K562 (cell line): ENCODE measurements around the gene FTSJ3. TPM values are rescaled to one million over a fixed set of nuclear protein-coding genes. Genes with fewer than 3 reads are reported as not detected.

ENCODE experiments used
- ASH1L ChIP-seq: fragments of 450-650 bp; IDR thresholded peaks from 2 replicates; pipeline ENCODE4 v1.6.1; 2018; ENCODE audit warnings: borderline replicate concordance, mild to moderate bottlenecking, low read depth; ENCODE audit not compliant: partially characterized antibody
- CBFB ChIP-seq: sonication (generic); formaldehyde crosslinking; IDR thresholded peaks from 2 replicates; pipeline ENCODE4 v1.4.0; 2020; ENCODE audit warnings: mild to moderate bottlenecking, missing genetic modification reagents
- E2F3 ChIP-seq: fragments of 250-450 bp; sonication (Bioruptor Pico); IDR thresholded peaks from 2 replicates; pipeline ENCODE4 v1.4.0; 2020; ENCODE audit warnings: mild to moderate bottlenecking
- ESRRA ChIP-seq: fragments of 450-650 bp; IDR thresholded peaks from 2 replicates; pipeline ENCODE4 v1.6.1; 2014; ENCODE audit warnings: low read depth, mild to moderate bottlenecking, moderate library complexity, borderline replicate concordance
- MAZ ChIP-seq, 2 experiments: fragments of 450-650 bp in 1 of 2; sonication (generic) in 1 of 2; formaldehyde crosslinking; IDR thresholded peaks in 1 of 2; conservative IDR thresholded peaks in 1 of 2; 2 replicates each; pipeline versions ENCODE4 v1.4.0 to v1.5.0; 2020; ENCODE audit warnings: mild to moderate bottlenecking in 1 of 2, missing genetic modification reagents in 1 of 2
- PHF20 ChIP-seq: fragments of 450-650 bp; IDR thresholded peaks from 2 replicates; pipeline ENCODE4 v1.6.1; 2018; ENCODE audit not compliant: partially characterized antibody
- TOE1 ChIP-seq, 2 experiments: fragments of 450-650 bp in 1 of 2; sonication (generic) in 1 of 2; formaldehyde crosslinking in 1 of 2; IDR thresholded peaks; 2 replicates each; pipeline versions ENCODE4 v1.7.1 to v1.8.0; 2016 to 2022; ENCODE audit warnings: borderline replicate concordance in 2 of 2, mild to moderate bottlenecking in 2 of 2, antibody characterized with exemption in 1 of 2, inconsistent platforms in 1 of 2, low read depth in 1 of 2, missing genetic modification reagents in 1 of 2, moderate library complexity in 1 of 2
- TRIM24 ChIP-seq, 2 experiments: fragments of 450-650 bp; IDR thresholded peaks; 2 replicates each; pipeline ENCODE4 v1.6.1; 2016
- ZBTB17 ChIP-seq: fragments of 450-650 bp; formaldehyde crosslinking; IDR thresholded peaks from 2 replicates; pipeline ENCODE4 v1.4.0; 2020; ENCODE audit warnings: mild to moderate bottlenecking
- ZNF324 ChIP-seq: fragments of 250-450 bp; sonication (Bioruptor Pico); IDR thresholded peaks from 2 replicates; pipeline ENCODE4 v1.4.0; 2020; ENCODE audit warnings: mild to moderate bottlenecking
- ZNF589 ChIP-seq: fragments of 200-800 bp; sonication (Bioruptor generic); IDR thresholded peaks from 2 replicates; pipeline ENCODE4 v1.6.1; 2016; ENCODE audit warnings: low read depth, missing genetic modification characterization, missing compliant biosample characterization
- polyA plus RNA-seq, 8 experiments: library from polyadenylated mRNA; depleted of rRNA in 4 of 8; stranded (reverse) in 5 of 8; unstranded in 3 of 8; fragments of >200 nt; fragmentation: Nextera tagmentation in 2 of 8; fragmentation: Illumina TruSeq in 1 of 8; extraction: Ambion mirVana in 2 of 8; extraction: Trizol in 1 of 8; gene quantifications; 2 replicates each; pipeline versions ENCODE4 v1.2.1 to v1.2.3, GENCODE V29; 2011 to 2014; ENCODE audit warnings: inconsistent platforms in 1 of 8, missing spikeins in 1 of 8
- total RNA-seq, 7 experiments: library from RNA; depleted of rRNA in 6 of 7; stranded (reverse); fragments of >200 nt in 6 of 7; fragmentation: Illumina TruSeq in 2 of 7; extraction: Trizol in 2 of 7; gene quantifications; 2 replicates each; pipeline versions ENCODE4 v1.2.1 to v1.2.3, GENCODE V29; 2011 to 2021; ENCODE audit warnings: low replicate concordance in 1 of 7
- TF ChIP-seq, protein P1 (sequence below), 3 experiments: fragments of 200-800 bp in 1 of 3; fragments of 250-450 bp in 1 of 3; fragments of 450-650 bp in 1 of 3; sonication (Bioruptor Pico) in 1 of 3; sonication (Bioruptor generic) in 1 of 3; formaldehyde crosslinking in 1 of 3; IDR thresholded peaks; 2 replicates each; pipeline versions ENCODE4 v1.6.1 to v1.8.0; 2016 to 2022; ENCODE audit warnings: mild to moderate bottlenecking in 2 of 3, missing genetic modification characterization in 2 of 3, missing compliant biosample characterization in 1 of 3, moderate library complexity in 1 of 3
- TF ChIP-seq, protein P2 (sequence below), 2 experiments: fragments of 450-650 bp in 1 of 2; sonication (generic) in 1 of 2; formaldehyde crosslinking; conservative IDR thresholded peaks; 2 replicates each; pipeline versions ENCODE4 v1.4.0 to v1.8.1; 2020 to 2022; ENCODE audit warnings: mild to moderate bottlenecking in 1 of 2, missing genetic modification reagents in 1 of 2
- TF ChIP-seq, protein P3 (sequence below): fragments of 450-650 bp; formaldehyde crosslinking; conservative IDR thresholded peaks from 2 replicates; pipeline ENCODE4 v1.4.0; 2022; ENCODE audit warnings: mild to moderate bottlenecking, missing genetic modification characterization
- TF ChIP-seq, protein P4 (sequence below): fragments of 250-450 bp; sonication (Bioruptor Pico); IDR thresholded peaks from 2 replicates; pipeline ENCODE4 v1.4.0; 2020; ENCODE audit warnings: mild to moderate bottlenecking

Gene FTSJ3
- total and polyA plus RNA-seq, 9 of the 15 experiments (the other 6 are each of a cell fraction or from before 2014, with no cell fraction given) = 18.0 to 65.6 (median 52.4) TPM

DNA sequence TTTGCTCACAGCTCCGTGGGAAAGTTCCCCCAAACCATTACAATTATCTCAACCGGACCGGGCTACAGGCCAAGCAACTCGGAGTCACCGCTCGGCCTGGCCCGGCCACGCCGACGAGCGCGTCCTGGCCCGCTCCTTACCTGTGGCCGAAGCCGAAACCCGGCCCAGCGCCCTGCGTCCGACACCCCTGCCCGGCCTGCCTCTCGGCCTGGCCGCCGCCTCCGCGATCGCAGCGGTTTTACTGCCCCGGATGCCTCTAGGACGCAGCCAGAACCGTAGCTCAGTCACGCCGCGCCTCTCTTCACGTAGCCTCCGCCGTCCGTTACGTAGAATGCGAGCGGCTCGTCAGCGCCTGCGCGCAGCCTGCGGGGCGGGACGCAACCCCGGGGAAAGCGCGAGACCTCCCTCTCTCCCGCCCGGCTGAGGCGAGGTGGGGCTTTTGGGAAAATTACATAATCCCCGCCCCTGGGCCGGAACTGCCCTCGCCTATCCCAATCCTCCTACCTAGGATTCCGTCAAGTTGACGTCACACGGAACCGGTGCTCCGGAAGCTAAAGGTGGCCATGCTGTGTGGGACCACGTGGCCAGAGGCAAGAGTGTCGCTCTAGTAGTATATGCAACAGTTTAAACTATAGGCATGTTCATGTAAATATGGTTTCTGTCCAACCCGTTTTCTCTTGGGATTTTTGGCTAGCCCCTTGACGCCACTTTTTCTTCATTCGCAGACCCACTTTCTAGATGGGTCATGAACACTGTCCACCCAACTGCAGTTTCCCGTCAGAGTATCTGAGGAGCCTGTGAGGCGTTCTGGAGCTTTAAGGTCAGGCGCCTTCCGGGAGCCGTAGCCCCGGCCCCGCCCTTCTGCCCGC is 54.0 kb downstream of the FTSJ3 start, which contains the start of gene CCDC47 (continued):
- peak; percentile 80; the same call in 1 of the 2 replicates for TF ChIP-seq TOE1 (IDR thresholded peaks at IDR 0.05; ENCODE audit: borderline replicate concordance)
- 0 out of 2 replicates have a peak, but pooled peaks have one; percentile 52 for TF ChIP-seq TOE1 (CRISPR knock-in tag; IDR thresholded peaks at IDR 0.05; ENCODE audit: borderline replicate concordance, low read depth)
- TF ChIP-seq ZNF324 (CRISPR knock-in tag) = peak; percentile 29; the same call in 1 of the 2 replicates
- peak; percentile 57; the same call in 1 of the 2 replicates for TF ChIP-seq CBFB (CRISPR knock-in tag)
- TF ChIP-seq, protein P1, sequence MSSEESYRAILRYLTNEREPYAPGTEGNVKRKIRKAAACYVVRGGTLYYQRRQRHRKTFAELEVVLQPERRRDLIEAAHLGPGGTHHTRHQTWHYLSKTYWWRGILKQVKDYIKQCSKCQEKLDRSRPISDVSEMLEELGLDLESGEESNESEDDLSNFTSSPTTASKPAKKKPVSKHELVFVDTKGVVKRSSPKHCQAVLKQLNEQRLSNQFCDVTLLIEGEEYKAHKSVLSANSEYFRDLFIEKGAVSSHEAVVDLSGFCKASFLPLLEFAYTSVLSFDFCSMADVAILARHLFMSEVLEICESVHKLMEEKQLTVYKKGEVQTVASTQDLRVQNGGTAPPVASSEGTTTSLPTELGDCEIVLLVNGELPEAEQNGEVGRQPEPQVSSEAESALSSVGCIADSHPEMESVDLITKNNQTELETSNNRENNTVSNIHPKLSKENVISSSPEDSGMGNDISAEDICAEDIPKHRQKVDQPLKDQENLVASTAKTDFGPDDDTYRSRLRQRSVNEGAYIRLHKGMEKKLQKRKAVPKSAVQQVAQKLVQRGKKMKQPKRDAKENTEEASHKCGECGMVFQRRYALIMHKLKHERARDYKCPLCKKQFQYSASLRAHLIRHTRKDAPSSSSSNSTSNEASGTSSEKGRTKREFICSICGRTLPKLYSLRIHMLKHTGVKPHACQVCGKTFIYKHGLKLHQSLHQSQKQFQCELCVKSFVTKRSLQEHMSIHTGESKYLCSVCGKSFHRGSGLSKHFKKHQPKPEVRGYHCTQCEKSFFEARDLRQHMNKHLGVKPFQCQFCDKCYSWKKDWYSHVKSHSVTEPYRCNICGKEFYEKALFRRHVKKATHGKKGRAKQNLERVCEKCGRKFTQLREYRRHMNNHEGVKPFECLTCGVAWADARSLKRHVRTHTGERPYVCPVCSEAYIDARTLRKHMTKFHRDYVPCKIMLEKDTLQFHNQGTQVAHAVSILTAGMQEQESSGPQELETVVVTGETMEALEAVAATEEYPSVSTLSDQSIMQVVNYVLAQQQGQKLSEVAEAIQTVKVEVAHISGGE (CRISPR knock-in tag; IDR thresholded peaks at IDR 0.05) = peak in 2 of 3 experiments; percentile 48 to 86; a peak in 3 of 6 replicates
- peak; percentile 90 for TF ChIP-seq ZNF589 (CRISPR knock-in tag)
- TF ChIP-seq ASH1L = peak; percentile 27
- TF ChIP-seq, protein P2, sequence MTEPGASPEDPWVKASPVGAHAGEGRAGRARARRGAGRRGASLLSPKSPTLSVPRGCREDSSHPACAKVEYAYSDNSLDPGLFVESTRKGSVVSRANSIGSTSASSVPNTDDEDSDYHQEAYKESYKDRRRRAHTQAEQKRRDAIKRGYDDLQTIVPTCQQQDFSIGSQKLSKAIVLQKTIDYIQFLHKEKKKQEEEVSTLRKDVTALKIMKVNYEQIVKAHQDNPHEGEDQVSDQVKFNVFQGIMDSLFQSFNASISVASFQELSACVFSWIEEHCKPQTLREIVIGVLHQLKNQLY (CRISPR knock-in tag; conservative IDR thresholded peaks at IDR 0.05) = peak in 1 of 2 experiments; percentile 79; a peak in 1 of 4 replicates
- TF ChIP-seq PHF20 = peak; percentile 93
- TF ChIP-seq, protein P3, sequence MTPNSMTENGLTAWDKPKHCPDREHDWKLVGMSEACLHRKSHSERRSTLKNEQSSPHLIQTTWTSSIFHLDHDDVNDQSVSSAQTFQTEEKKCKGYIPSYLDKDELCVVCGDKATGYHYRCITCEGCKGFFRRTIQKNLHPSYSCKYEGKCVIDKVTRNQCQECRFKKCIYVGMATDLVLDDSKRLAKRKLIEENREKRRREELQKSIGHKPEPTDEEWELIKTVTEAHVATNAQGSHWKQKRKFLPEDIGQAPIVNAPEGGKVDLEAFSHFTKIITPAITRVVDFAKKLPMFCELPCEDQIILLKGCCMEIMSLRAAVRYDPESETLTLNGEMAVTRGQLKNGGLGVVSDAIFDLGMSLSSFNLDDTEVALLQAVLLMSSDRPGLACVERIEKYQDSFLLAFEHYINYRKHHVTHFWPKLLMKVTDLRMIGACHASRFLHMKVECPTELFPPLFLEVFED (CRISPR knock-in tag) = peak; percentile 66; the same call in 1 of the 2 replicates
- TF ChIP-seq ESRRA = peak; percentile 67
- TF ChIP-seq MAZ (CRISPR knock-in tag; conservative IDR thresholded peaks at IDR 0.05 in 1 of 2, IDR thresholded peaks at IDR 0.05 in 1 of 2) = peak; percentile 56 to 80; a peak in 3 of 4 replicates
- TF ChIP-seq, protein P4, sequence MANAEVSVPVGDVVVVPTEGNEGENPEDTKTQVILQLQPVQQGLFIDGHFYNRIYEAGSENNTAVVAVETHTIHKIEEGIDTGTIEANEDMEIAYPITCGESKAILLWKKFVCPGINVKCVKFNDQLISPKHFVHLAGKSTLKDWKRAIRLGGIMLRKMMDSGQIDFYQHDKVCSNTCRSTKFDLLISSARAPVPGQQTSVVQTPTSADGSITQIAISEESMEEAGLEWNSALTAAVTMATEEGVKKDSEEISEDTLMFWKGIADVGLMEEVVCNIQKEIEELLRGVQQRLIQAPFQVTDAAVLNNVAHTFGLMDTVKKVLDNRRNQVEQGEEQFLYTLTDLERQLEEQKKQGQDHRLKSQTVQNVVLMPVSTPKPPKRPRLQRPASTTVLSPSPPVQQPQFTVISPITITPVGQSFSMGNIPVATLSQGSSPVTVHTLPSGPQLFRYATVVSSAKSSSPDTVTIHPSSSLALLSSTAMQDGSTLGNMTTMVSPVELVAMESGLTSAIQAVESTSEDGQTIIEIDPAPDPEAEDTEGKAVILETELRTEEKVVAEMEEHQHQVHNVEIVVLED (CRISPR knock-in tag) = peak; percentile 82
- TF ChIP-seq ZBTB17 (CRISPR knock-in tag) = peak; percentile 32; the same call in 1 of the 2 replicates
- peak in 1 of 2 experiments; percentile 35; a peak in 1 of 4 replicates for TF ChIP-seq TRIM24 (IDR thresholded peaks at IDR 0.05)
- TF ChIP-seq E2F3 (CRISPR knock-in tag) = 0 out of 2 replicates have a peak, but pooled peaks have one; percentile 47
